ENCODE results near the gene EOMES.

GRCh38 chr3:27713435-27714145 lies 8.5 kb downstream of the EOMES start:
- TF ChIP-seq CTCF (IDR thresholded peaks at IDR 0.05; ENCODE audit: extremely low read depth in 1 of 2, insufficient read depth in 1 of 2, low read depth in 1 of 2, low read length in 2 of 2) (no peak), POLR2A (IDR thresholded peaks at IDR 0.05; ENCODE audit: low read depth, low read length) (no peak), POLR2AphosphoS5 (IDR thresholded peaks at IDR 0.05; ENCODE audit: insufficient read depth, low read depth, low read length) (no peak), EZH2 (IDR thresholded peaks at IDR 0.05; ENCODE audit: borderline replicate concordance, low read depth, low read length, severe bottlenecking) (peak; percentile 37), GATA2 (IDR thresholded peaks at IDR 0.05; ENCODE audit: insufficient read depth, insufficient read length, low read depth, low read length) (no peak), JUN (IDR thresholded peaks at IDR 0.05; ENCODE audit: borderline replicate concordance, insufficient read depth, insufficient read length, low read depth) (no peak)

Data from endothelial cell of umbilical vein (primary cell).